Stimulated activated CD4-positive, alpha-beta T cell treated with anti-CD3 and anti-CD28 coated beads, Interleukin-1b, Interleukin-23, amount 100 ng/mL, for 24 hours (primary cell): ENCODE measurements around the gene NFAT5.
"Not testable (repeated sequence)": the region's sequence is repeated elsewhere in the genome, so short reads cannot be mapped to it uniquely, and the experiment has no call there.

Experiments used
- DNase-seq, 4 experiments: peaks; one replicate each; pipeline ENCODE4 v3.0.0-alpha.2; 2020; ENCODE audit warnings: low read depth in 4 of 4, low spot score in 1 of 4

Gene NFAT5

DNA sequence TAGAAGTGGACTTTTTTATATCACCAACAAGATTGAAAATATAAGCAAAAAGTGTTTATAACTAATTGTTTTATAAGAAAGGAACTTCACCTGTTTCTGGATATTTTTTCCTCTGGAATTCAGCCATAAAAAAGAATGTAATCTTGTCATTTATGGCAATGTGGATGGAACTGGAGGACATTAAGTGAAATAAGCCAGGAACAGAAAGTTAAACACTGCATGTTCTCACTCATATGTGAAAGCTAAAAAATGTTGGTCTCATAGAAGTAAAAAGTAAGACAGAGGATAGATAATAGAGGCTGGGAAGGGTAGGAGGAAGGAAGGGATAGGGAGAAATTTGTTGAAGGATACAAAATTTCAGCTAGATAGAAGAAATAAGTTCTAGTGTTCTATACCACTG is 67.6 kb downstream of the NFAT5 start:
- DNase-seq, result no peak

- DNase-seq, result not testable (repeated sequence)
Measured at GRCh38 chr16:69636563-69637146, 70.9 kb downstream of the NFAT5 start.

DNA sequence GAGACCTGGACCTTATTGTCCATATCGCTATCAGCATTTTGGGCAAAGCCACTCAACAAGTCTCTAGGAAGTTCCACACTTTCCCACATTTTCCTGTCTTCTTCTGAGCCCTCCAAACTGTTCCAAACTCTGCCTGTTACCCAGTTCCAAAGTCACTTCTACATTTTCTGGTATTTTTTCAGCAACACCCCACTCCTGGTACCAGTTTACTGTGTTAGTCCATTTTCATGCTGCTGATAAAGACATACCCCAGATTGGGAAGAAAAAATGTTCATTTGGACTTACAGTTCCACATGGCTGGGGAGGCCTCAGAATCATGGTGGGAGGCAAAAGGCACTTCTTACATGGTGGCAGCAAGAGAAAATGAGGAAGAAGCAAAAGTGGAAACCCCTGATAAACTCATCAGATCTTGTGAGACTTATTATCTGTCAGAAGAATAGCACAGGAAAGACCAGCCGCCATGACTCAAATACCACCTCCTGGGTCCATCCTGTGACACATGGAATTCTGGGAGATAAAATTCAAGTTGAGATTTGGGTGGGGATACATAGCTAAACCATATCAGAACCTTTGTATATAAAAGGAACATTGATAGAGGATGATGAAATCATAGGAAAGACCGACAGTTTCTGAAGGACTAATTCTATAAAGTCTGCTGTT is 71.6 kb downstream of the NFAT5 start:
- not testable (repeated sequence) for DNase-seq

DNA sequence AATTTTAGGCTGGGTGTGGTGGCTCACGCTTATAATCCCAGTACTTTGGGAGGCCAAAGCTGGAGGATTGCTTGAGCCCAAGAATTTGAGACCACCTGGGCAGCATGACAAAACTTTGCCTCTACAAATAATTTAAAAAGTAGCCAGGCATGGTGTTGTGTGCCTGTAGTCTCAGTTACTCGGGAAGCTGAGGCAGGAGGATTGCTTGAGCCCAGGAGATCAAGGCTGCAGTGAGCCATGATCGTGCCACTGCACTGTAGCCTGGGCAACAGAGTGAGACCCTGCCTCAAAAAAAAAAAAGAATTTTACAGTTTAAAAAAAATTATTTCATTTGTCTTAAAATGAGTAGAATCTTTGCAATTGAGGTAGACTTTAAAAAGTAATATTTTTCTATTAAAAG is 78.2 kb downstream of the NFAT5 start:
- DNase-seq, result not testable (repeated sequence)

GRCh38 chr16:69644790-69645189 is 79.0 kb downstream of the NFAT5 start:
- DNase-seq, result no peak

DNA sequence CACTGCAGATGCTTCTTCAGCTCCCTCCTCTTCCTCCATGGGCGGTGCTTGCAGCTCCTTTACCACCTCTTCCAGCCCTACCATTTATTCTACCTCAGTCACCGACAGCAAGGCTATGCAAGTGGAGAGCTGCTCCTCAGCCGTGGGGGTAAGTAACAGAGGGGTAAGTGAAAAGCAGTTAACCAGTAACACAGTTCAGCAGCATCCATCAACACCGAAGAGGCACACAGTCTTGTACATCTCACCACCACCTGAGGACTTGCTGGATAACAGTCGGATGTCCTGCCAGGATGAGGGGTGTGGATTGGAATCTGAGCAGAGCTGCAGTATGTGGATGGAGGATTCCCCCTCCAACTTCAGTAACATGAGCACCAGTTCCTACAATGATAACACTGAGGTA is 81.3 kb downstream of the NFAT5 start:
- no peak for DNase-seq

DNA sequence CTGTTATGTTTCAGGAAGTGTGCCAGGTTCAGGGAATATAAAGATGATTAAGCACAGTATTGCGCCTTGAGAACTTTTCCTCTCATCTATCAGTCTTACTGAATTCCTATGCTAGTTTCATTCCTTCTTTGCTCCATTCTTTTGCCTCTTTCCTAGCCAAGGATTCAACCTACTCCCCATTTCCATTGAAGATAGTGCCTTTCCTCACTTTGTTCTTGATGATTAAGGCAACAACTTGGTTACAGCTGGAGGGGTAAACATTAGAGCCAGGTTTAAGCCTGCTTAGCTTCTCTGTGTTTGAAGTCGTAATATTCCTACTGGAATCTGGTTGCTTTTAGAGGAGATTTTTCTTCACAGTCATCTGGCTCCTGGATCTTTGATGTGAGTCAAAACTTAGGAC is 85.5 kb downstream of the NFAT5 start:
- no peak for DNase-seq

DNA sequence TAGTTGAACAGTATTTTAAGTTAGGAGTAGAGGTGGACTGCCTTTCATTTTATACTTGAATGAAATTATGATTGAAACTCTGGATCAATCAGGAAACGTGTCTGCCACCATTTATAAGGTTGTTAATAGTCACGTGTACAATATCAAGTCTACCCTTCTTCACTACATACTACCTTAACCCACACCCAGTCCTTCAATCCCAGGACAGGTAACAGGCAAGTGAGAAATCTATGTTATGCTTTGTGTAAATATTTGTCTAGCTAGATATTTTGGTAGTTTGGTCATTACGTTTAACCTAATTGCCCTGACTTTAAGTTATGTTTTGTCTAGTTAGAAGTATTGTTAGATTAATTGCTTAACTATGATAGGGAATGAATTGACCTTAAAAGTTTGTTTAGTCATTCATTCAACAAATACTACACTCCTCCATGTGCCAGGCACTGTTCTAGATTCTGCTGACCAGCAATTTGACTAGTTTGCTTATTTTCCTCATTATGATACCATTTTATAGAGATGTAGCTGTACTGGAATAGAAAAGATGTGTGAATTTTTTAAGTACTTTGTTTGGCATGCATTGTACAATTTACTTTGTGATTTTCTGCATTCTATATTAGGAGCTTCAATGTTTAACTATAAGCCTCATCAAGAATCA is 88.6 kb downstream of the NFAT5 start:
- DNase-seq, result no peak

DNA sequence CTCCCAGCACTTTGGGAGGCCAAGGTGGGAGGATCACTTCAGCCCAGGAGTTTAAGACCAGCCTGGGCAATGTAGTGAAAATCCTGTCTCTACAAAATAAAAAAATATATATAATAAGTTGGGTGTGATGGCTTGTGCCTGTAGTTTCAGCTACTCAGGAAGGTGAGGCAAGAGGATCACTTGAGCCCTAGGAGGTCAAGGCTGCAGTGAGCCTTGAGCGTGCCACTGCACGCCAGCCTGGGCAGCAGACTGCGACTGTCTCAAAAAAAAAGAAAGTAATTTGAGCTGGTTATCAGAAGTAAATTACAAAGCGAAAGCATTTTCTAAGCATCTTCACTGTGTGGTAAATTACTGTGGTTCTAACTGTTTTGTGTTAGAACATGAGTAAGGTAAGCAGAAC is 94.4 kb downstream of the NFAT5 start:
- DNase-seq, result no peak

DNA sequence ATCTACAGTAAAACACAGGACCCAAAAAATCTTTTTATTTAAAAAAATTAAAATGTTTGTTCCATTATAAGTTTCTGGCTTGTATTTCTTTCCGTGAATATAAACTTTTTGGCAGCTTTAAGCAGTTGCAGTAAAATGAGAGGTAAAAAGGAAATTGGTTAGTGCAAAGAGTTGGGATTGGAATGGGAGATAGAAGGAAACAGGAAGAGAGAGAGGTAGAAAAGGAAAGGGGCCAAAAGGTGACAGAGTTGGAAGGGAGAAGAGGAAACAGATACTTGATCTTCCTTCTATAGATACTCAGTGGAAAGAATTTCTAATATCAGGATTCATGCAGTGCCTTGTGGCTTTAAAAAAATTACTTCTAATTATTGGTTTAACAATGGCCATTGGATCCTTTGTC is 97.1 kb downstream of the NFAT5 start:
- no peak for DNase-seq

- no peak for DNase-seq
Measured at GRCh38 chr16:69663846-69664245, 98.1 kb downstream of the NFAT5 start.

DNA sequence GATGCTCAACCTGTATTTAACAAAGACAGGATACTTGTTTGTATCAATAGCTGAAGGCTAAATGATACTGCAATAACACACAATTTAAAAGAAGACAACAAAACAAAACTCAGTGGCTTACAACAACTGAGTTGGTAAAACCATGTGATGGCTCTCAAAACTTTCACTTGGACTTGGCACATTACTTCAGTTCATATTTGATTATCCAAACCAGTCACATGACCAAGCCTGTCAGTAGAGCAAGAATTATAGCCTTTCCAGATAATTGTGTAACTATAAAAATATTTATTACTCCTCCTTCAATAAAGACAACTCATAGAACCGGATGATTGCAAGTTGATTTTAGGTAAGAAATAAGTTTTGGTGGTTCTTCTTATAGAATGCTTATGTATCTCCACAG is 103.8 kb downstream of the NFAT5 start:
- no peak for DNase-seq

DNA sequence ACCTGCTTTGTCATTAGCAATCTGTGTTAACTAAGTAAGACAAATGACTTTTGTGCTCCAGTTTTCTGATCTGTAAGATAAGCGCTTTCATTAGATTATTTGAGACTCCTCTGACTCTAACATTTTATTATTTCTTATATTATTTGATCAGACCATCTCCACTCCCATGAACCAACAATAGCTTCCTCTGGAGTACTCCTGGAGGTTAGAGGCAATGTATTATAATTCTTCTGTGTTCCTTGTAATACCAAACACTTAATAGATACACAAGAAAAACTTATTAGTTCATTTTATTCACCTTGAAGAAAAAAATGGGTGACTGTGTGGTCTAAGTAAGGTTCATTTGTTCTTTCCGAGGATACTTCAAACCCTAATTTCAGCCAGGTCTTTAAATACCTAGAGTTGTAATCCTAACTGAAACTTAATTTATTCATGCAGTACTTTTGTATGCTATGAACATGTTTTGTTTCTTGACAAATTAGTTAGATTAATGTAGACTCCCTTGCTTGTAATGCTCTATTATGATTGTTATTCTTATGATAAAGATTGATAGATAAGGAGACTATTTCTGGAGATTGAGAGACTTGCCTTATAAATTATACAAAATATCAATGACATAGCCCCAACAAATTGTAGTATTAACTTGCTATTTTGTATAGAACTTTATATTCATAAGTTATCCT is 106.7 kb downstream of the NFAT5 start:
- no peak for DNase-seq

GRCh38 chr16:69672998-69673713 is 107.4 kb downstream of the NFAT5 start:
- no peak for DNase-seq

DNA sequence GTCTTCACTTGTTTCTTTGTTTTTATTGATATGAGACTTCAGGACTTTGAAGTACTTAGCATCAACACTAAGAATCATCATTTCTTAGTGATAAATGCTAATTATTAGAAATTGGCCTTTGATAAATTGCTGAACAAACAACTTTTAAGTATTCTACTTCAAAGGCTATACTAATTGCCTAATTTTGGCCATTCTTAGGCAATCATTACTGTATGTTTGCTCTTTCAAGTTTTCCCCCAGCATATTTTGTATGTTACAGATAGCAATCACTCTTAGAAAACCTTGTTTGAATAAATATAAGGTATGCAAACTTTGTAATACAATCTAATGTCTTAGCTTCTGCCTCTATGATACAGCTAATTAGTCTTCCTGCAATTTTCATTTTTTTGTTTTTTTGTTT is 114.6 kb downstream of the NFAT5 start:
- DNase-seq, result no peak

DNA sequence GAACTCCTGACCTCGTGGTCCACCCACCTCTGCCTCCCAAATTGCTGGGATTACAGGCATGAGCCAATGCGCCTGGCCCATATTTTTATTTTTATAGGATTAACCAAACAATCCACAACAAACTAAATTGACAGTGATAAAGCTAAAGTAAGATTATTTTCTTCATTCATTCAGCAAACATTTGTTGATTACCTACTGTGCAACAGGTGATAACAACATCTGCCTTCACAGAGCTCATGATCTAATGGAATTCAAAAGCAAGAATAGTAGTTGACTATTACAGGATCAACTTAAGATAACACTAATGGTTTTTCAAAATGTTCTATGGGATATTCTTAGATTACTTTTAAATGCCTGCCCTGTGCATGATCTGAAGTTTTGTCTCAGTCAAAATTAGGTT is 122.8 kb downstream of the NFAT5 start:
- DNase-seq, result no peak

DNA sequence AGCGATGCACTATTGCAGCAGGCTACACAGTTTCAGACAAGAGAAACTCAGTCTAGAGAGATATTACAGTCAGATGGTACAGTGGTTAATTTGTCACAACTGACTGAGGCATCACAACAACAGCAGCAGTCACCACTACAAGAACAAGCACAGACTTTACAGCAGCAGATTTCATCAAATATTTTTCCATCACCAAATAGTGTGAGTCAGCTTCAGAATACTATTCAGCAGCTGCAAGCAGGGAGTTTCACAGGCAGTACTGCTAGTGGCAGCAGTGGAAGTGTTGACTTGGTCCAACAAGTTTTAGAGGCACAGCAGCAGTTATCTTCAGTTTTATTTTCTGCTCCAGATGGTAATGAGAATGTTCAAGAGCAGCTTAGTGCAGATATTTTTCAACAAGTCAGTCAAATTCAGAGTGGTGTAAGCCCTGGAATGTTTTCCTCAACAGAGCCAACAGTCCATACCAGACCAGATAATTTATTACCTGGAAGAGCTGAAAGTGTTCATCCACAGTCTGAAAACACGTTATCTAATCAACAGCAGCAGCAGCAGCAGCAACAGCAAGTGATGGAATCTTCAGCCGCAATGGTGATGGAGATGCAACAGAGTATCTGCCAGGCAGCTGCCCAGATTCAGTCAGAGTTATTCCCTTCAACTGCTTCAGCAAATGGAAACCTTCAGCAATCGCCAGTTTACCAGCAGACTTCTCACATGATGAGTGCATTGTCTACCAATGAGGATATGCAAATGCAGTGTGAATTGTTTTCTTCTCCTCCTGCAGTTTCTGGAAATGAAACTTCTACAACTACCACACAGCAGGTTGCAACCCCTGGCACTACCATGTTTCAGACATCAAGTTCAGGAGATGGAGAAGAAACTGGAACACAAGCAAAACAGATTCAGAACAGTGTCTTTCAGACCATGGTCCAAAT is 126.5 kb downstream of the NFAT5 start:
- no peak for DNase-seq

GRCh38 chr16:69693916-69694315 is 128.2 kb downstream of the NFAT5 start:
- no peak for DNase-seq

DNA sequence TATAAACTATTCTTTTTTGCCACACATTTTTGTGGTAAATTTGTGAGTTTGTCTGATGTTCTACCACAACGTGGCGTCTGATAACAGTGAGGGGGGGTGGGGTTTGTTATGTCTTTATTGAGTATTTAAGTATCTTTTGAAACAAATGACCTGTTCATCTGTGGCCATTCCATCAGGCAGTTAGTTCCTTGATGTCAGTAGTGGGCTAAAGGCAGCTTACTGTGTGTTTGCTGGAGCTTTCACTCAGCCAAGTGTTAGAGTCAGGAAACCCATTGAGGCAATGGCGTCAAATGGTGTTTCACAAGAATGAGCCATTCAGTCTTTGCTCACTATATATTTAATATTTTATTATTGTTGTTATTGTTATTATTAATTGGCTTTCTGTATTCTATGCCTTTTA is 132.6 kb downstream of the NFAT5 start:
- no peak for DNase-seq

- DNase-seq, result no peak
Measured at GRCh38 chr16:69699915-69700314, 134.1 kb downstream of the NFAT5 start.
